HT1080 (cell line): ENCODE results near the gene XPNPEP2. TPM values are rescaled to one million over a fixed set of nuclear protein-coding genes. Genes with fewer than 3 reads are reported as not detected.
"Not testable (repeated sequence)": the region's sequence is repeated elsewhere in the genome, so short reads cannot be mapped to it uniquely, and the experiment has no call there.

ENCODE experiments used
- DNase-seq: peaks from one replicate; pipeline ENCODE4 v3.0.0-alpha.2; 2015; ENCODE audit warnings: low read depth
- total RNA-seq: library from RNA; depleted of rRNA; stranded (reverse); fragments of >200 nt; shearing (Covaris generic); gene quantifications from 2 replicates; pipeline ENCODE4 v1.2.3, GENCODE V29; 2014

Gene XPNPEP2
- total RNA-seq, 1 experiment from 2014 or later, result not detected

- no peak for DNase-seq
Observed at GRCh38 chrX:129719268-129719667, 19.5 kb upstream of the XPNPEP2 start.

GRCh38 chrX:129719931-129720530 lies 18.7 kb upstream of the XPNPEP2 start:
- DNase-seq, result peak; percentile 0

GRCh38 chrX:129720741-129721140 lies 18.0 kb upstream of the XPNPEP2 start:
- no peak for DNase-seq

- DNase-seq, result no peak
Observed at GRCh38 chrX:129721414-129721813, 17.4 kb upstream of the XPNPEP2 start.

- no peak for DNase-seq
Observed at GRCh38 chrX:129721870-129722269, 16.9 kb upstream of the XPNPEP2 start.

- DNase-seq, result no peak
Observed at GRCh38 chrX:129723511-129723910, 15.3 kb upstream of the XPNPEP2 start.

- no peak for DNase-seq
Observed at GRCh38 chrX:129724754-129725153, 14.0 kb upstream of the XPNPEP2 start.

GRCh38 chrX:129726307-129727111 lies 12.3 kb upstream of the XPNPEP2 start:
- peak; percentile 59 for DNase-seq

GRCh38 chrX:129728061-129728460 lies 10.7 kb upstream of the XPNPEP2 start:
- DNase-seq, result no peak

- no peak for DNase-seq
Observed at GRCh38 chrX:129731228-129731627, 7.6 kb upstream of the XPNPEP2 start.

- no peak for DNase-seq
Observed at GRCh38 chrX:129732857-129733256, 5.9 kb upstream of the XPNPEP2 start.

GRCh38 chrX:129733335-129733734 lies 5.4 kb upstream of the XPNPEP2 start:
- DNase-seq, result no peak

GRCh38 chrX:129736491-129736890 lies 2.3 kb upstream of the XPNPEP2 start:
- no peak for DNase-seq

GRCh38 chrX:129737916-129738315 lies 863 bp upstream of the XPNPEP2 start:
- no peak for DNase-seq

- DNase-seq, result no peak
Observed at GRCh38 chrX:129739578-129739977, 799 bp downstream of the XPNPEP2 start.

GRCh38 chrX:129741880-129742758 lies 3.3 kb downstream of the XPNPEP2 start:
- DNase-seq, result no peak

- not testable (repeated sequence) for DNase-seq
Observed at GRCh38 chrX:129742759-129743152, 4.0 kb downstream of the XPNPEP2 start.

GRCh38 chrX:129743821-129744220 lies 5.0 kb downstream of the XPNPEP2 start:
- no peak for DNase-seq

- no peak for DNase-seq
Observed at GRCh38 chrX:129744861-129745321, 6.1 kb downstream of the XPNPEP2 start.

- DNase-seq, result no peak
Observed at GRCh38 chrX:129746557-129747470, 8.0 kb downstream of the XPNPEP2 start.

- no peak for DNase-seq
Observed at GRCh38 chrX:129747533-129747932, 8.8 kb downstream of the XPNPEP2 start.
